NT2/D1 (cell line): ENCODE data around the gene RTN4RL1.

Experiments used
- SUZ12 ChIP-seq: IDR thresholded peaks from 2 replicates; pipeline ENCODE4 v1.6.1; 2011; ENCODE audit not compliant: insufficient read length, insufficient read depth; ENCODE audit errors: extremely low read depth
- YY1 ChIP-seq: IDR thresholded peaks from 2 replicates; pipeline ENCODE4 v1.6.1; 2011; ENCODE audit not compliant: insufficient read length, insufficient read depth
- ZNF274 ChIP-seq: IDR thresholded peaks from 2 replicates; pipeline ENCODE4 v1.6.1; 2011; ENCODE audit warnings: mild to moderate bottlenecking, low read depth, low read length

DNA sequence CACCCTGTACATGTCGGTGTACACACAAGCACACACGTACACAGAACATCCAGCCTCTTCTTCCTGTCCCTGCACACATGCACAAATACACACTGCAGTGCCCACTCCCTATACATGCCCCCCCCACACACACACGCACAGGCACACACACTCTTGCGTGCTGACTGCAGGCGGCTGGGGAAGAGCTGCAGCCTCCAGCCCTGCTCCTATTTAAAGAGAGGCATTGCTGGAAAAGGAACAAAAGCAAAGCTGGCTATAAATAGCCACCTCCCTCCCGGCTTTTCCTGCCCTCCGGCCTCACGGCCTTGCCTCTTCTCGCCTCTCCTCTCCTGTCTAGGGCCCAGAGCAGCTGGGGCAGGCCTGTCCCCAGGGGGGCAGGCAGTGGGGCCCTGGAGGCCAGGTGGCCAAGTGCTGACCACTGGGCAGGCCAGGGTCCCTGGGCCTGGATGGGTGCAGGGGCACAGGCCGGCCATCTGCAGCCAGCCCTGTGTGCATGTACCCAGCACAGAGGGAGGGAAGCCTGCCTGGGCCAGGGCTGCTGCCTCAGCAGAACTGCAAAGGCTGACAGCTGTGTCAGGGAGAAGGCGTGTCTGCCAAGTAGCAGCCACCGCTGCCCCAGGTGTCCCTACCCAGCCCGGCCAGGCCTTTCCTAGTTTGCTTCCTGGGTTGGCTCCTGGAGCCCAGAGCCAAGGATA lies 25.4 kb downstream of the RTN4RL1 start:
- no peak for TF ChIP-seq YY1
- TF ChIP-seq ZNF274 = no peak
- TF ChIP-seq SUZ12 = no peak
